Glutamatergic neuron (in vitro differentiated cells): ENCODE measurements around the gene SPAG7. TPM values are rescaled to one million over a fixed set of nuclear protein-coding genes. Genes with fewer than 3 reads are reported as not detected.
A peak's percentile ranks its signal among the peaks of the same experiment; 100 is the strongest.

Experiments
- DNase-seq: peaks from one replicate; pipeline ENCODE4 v3.0.0; 2022
- H3K27ac Mint-ChIP-seq: one replicate; pipeline ENCODE4 v1.8.0; 2020; ENCODE audit warnings: mild to moderate bottlenecking, mixed read lengths, inconsistent platforms; ENCODE audit not compliant: unreplicated experiment
- H3K27me3 Mint-ChIP-seq: one replicate; pipeline ENCODE4 v1.8.0; 2020; ENCODE audit warnings: mild to moderate bottlenecking, moderate library complexity, mixed read lengths, inconsistent platforms; ENCODE audit not compliant: unreplicated experiment
- H3K36me3 Mint-ChIP-seq: one replicate; pipeline ENCODE4 v1.8.0; 2020; ENCODE audit warnings: mild to moderate bottlenecking, mixed read lengths, inconsistent platforms; ENCODE audit not compliant: unreplicated experiment
- H3K4me1 Mint-ChIP-seq: one replicate; pipeline ENCODE4 v1.8.0; 2020; ENCODE audit warnings: mild to moderate bottlenecking, low read depth, mixed read lengths, inconsistent platforms; ENCODE audit not compliant: unreplicated experiment
- H3K4me3 Mint-ChIP-seq: one replicate; pipeline ENCODE4 v1.8.0; 2020; ENCODE audit warnings: mild to moderate bottlenecking, mixed read lengths, inconsistent platforms; ENCODE audit not compliant: unreplicated experiment
- H3K9me3 Mint-ChIP-seq: one replicate; pipeline ENCODE4 v1.8.0; 2020; ENCODE audit warnings: mild to moderate bottlenecking, moderate library complexity, mixed read lengths, inconsistent platforms; ENCODE audit not compliant: unreplicated experiment
- total RNA-seq: library from RNA; stranded (reverse); fragmentation: NEBNext Ultra II Directional; extraction: Animal tissue kit (Norgen Biotek cat#: 25700); gene quantifications from one replicate; pipeline ENCODE4 v1.2.1, GENCODE V29; 2021; ENCODE audit not compliant: unreplicated experiment
- TF ChIP-seq, protein P1 (sequence below): fragments of 200-600 bp; sonication (generic); IDR thresholded peaks from one replicate; pipeline ENCODE4 v1.5.0; 2021; ENCODE audit not compliant: partially characterized antibody, unreplicated experiment

The SPAG7 gene
- total RNA-seq, 1 donor from 2014 or later: 69.6 TPM

DNA sequence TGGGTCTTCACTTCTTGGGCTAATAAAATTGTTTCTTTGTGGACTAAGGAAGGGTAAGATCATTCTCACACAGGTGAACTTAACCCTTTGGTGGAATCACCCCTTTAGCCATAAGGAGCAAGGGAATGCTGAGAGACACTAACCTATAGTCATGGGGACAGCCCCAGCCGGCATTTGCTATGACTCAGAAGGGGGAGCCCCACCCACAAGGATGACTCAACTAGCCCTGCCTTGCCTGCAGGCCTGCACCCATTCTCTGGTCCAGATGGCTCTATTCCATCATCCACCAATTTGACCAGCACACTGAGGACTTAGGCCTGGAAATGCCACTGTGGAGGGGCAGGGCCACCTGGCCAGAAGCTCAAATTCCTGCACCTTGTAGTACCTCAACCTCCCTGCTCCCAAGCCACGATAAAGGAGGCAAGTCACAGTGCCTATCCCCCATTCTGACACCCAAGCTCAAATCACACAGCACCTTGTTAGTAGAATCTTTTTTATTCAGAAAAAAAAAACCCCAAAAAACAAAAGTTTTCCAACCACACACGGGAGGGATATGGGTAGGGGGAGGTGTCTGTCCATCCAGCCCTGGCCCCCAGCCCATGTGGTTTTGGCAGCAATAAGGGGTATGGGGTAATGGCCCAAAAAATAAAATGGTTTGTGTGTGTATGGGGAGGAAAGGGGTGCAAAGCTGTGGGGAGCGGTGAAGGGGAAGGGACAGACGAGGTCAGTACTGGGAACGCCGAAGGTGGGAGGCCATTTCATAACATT, 22.3 kb downstream of the SPAG7 start:
- TF ChIP-seq, protein P1, sequence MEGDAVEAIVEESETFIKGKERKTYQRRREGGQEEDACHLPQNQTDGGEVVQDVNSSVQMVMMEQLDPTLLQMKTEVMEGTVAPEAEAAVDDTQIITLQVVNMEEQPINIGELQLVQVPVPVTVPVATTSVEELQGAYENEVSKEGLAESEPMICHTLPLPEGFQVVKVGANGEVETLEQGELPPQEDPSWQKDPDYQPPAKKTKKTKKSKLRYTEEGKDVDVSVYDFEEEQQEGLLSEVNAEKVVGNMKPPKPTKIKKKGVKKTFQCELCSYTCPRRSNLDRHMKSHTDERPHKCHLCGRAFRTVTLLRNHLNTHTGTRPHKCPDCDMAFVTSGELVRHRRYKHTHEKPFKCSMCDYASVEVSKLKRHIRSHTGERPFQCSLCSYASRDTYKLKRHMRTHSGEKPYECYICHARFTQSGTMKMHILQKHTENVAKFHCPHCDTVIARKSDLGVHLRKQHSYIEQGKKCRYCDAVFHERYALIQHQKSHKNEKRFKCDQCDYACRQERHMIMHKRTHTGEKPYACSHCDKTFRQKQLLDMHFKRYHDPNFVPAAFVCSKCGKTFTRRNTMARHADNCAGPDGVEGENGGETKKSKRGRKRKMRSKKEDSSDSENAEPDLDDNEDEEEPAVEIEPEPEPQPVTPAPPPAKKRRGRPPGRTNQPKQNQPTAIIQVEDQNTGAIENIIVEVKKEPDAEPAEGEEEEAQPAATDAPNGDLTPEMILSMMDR: no peak
- Mint-ChIP-seq H3K36me3 (peaks cover 5% of the 10 kb centered on the region), H3K27me3 (peaks cover 10% of the 10 kb centered on the region), H3K9me3 (peaks cover 6% of the 10 kb centered on the region), H3K27ac (peak overlapping the region; percentile 64), H3K4me3 (peak overlapping the region; percentile 76), H3K4me1 (peaks cover 20% of the 10 kb centered on the region)
- DNase-seq: no peak

DNA sequence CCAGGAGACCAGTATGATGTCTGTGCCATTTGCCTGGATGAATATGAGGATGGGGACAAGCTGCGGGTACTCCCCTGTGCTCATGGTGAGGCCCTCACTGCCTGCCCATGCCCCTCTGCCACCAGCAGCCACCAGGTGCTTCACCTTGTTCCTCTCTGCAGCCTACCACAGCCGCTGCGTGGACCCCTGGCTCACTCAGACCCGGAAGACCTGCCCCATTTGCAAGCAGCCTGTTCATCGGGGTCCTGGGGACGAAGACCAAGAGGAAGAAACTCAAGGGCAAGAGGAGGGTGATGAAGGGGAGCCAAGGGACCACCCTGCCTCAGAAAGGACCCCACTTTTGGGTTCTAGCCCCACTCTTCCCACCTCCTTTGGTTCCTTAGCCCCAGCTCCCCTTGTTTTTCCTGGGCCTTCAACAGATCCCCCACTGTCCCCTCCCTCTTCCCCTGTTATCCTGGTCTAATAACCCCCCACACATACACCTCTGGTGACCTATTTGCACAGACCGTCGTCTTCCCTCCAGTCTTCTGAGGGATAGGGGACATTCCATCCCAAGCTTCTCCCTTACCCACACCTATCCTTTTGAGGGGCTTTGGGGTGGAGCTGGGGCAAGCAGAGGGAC, 23.0 kb downstream of the SPAG7 start:
- Mint-ChIP-seq H3K4me3 (no peak overlapping the region), H3K27ac (no peak overlapping the region), H3K4me1 (peaks cover 20% of the 10 kb centered on the region), H3K36me3 (peaks cover 5% of the 10 kb centered on the region), H3K27me3 (peaks cover 14% of the 10 kb centered on the region), H3K9me3 (peaks cover 10% of the 10 kb centered on the region)
- no peak for DNase-seq
- TF ChIP-seq, protein P1: no peak

DNA sequence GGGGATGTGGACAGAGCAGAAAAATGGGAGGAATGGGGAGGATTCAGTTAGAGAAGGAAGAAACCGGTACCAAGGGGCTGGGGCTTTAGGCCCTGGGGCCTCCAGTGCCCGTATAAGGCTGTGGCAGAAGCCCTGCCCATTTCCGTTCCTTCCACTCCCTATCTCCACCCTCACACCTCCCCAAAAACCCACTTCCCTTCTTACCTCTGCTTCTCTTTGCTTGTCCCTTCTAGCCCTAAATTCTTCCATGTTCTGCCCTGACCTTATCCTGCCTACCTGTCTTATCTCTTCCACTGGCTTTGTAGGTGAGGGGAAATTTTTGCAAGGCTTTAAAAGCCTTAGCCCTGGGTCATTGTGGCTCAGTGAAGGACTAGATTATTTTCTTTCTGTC, 23.5 kb downstream of the SPAG7 start:
- no peak for DNase-seq
- H3K4me1 Mint-ChIP-seq: peaks cover 20% of the 10 kb centered on the region
- peaks cover 16% of the 10 kb centered on the region for H3K27me3 Mint-ChIP-seq
- H3K9me3 Mint-ChIP-seq: peaks cover 12% of the 10 kb centered on the region
- H3K4me3 Mint-ChIP-seq: no peak overlapping the region
- H3K27ac Mint-ChIP-seq: peak overlapping the region; percentile 52
- TF ChIP-seq, protein P1: no peak
- H3K36me3 Mint-ChIP-seq: peaks cover 5% of the 10 kb centered on the region

DNA sequence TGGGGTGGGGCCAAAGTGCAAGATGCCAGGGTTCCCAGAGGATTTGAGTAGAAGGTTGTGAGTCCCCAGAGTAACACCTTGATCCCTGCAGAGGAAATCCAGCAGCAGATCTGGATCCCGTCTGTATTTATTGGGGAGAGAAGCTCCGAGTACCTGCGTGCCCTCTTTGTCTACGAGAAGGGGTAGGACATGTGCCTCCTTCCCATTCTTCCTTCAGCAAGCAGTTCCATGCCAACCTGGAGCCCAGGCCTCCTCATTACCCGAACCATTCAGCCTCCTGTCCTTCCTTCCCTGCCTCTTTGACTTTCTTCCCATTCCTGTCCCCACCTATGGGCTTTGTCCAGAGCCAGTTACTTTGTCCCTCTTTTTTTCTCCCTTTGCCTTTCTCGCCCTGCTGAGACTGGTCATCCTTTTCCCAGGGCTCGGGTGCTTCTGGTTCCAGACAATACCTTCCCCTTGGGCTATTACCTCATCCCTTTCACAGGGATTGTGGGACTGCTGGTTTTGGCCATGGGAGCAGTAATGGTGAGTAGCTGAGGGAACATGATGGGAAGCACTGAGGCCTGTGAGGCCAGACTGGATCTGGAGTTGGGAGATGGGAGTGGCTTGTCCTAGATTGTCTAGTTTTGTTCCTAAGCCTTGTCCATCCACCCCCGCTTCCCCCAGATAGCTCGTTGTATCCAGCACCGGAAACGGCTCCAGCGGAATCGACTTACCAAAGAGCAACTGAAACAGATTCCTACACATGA, 24.7 kb downstream of the SPAG7 start:
- H3K36me3 Mint-ChIP-seq: peaks cover 5% of the 10 kb centered on the region
- no peak overlapping the region for H3K4me3 Mint-ChIP-seq
- H3K9me3 Mint-ChIP-seq: peaks cover 10% of the 10 kb centered on the region
- TF ChIP-seq, protein P1: no peak
- peak overlapping the region; percentile 43 for H3K27ac Mint-ChIP-seq
- DNase-seq: no peak
- H3K4me1 Mint-ChIP-seq: peaks cover 27% of the 10 kb centered on the region
- peaks cover 16% of the 10 kb centered on the region for H3K27me3 Mint-ChIP-seq
